ENCODE measurements around the gene TIMP3. TPM values are rescaled to one million over a fixed set of nuclear protein-coding genes. Genes with fewer than 3 reads are reported as not detected.

The TIMP3 gene
- total RNA-seq, 2 donors from 2014 or later = 6.3 to 17.1 TPM

GRCh38 chr22:32853662-32854061 lies 52.2 kb downstream of the TIMP3 start:
- peaks cover 28% of the 10 kb centered on the region for H3K36me3 Mint-ChIP-seq (ENCODE audit: low read depth)
- H3K4me1 Mint-ChIP-seq = no peaks in the 10 kb centered on the region
- no peak overlapping the region for H3K27ac Mint-ChIP-seq
- H3K4me3 Mint-ChIP-seq = no peak overlapping the region
- Histone ChIP-seq H3K27me3 (ENCODE audit: control insufficient read depth, insufficient read depth, low read length, poor library complexity, severe bottlenecking) (no peaks in the 10 kb centered on the region), H3K9ac (ENCODE audit: extremely low read depth, low read length, poor library complexity, severe bottlenecking) (no peak overlapping the region), H3K27ac (ENCODE audit: low read depth, low read length) (no peak overlapping the region), H3K9me3 (ENCODE audit: control insufficient read depth, low read length) (no peaks in the 10 kb centered on the region), H3K4me1 (ENCODE audit: control insufficient read depth, insufficient read depth, low read length) (no peaks in the 10 kb centered on the region), H3K36me3 (ENCODE audit: control insufficient read depth, insufficient read depth, low read length) (peaks cover 59% of the 10 kb centered on the region), H3K4me3 (ENCODE audit: low read length) (no peak overlapping the region)
- WGBS, 2 experiments (ENCODE audit: insufficient coverage in 1 of 2, insufficient read length in 1 of 2) = 93 to 100% methylated on average over 1 of the region's 2 CpGs
- no peaks in the 10 kb centered on the region for H3K27me3 Mint-ChIP-seq (ENCODE audit: insufficient read depth)
- no peak for DNase-seq
- H3K9me3 Mint-ChIP-seq = no peaks in the 10 kb centered on the region
- no peak for TF ChIP-seq CTCF (conservative IDR thresholded peaks at IDR 0.05)

DNA sequence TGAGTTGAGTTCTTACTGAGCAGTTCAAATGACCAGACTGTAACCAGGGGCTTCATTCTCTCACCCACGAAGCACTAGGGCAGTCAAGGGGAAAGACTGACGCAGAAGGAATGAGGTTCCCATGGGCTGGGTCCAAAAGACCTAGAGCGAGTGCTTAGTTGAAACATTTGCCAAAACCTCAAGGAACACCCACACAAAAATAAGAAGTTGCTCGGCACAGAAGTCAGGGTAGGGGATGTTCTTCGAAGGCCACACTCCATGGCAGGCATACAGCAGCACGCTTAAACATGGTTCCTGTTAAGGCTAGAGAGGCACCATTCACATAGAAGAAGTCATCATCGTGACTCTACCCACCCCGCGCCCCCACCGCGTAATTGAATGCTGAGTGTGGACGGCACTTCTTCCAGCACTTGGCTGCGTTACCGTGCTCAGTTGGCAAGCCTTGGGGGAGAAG lies 52.9 kb downstream of the TIMP3 start:
- Histone ChIP-seq H3K4me3 (ENCODE audit: low read length) (no peak overlapping the region), H3K36me3 (ENCODE audit: control insufficient read depth, insufficient read depth, low read length) (peaks cover 62% of the 10 kb centered on the region), H3K27me3 (ENCODE audit: control insufficient read depth, insufficient read depth, low read length, poor library complexity, severe bottlenecking) (no peaks in the 10 kb centered on the region), H3K4me1 (ENCODE audit: control insufficient read depth, insufficient read depth, low read length) (no peaks in the 10 kb centered on the region), H3K9ac (ENCODE audit: extremely low read depth, low read length, poor library complexity, severe bottlenecking) (no peak overlapping the region), H3K9me3 (ENCODE audit: control insufficient read depth, low read length) (no peaks in the 10 kb centered on the region), H3K27ac (ENCODE audit: low read depth, low read length) (no peak overlapping the region)
- Mint-ChIP-seq H3K36me3 (ENCODE audit: low read depth) (peaks cover 24% of the 10 kb centered on the region), H3K4me1 (no peaks in the 10 kb centered on the region), H3K9me3 (no peaks in the 10 kb centered on the region), H3K27ac (no peak overlapping the region), H3K4me3 (no peak overlapping the region), H3K27me3 (ENCODE audit: insufficient read depth) (no peaks in the 10 kb centered on the region)
- DNase-seq = no peak
- no peak for TF ChIP-seq CTCF (conservative IDR thresholded peaks at IDR 0.05)
- 96 to 98% methylated on average over 12 to 14 of the region's 14 CpGs for WGBS, 2 experiments (ENCODE audit: insufficient coverage in 1 of 2, insufficient read length in 1 of 2)

- no peaks in the 10 kb centered on the region for H3K27me3 Mint-ChIP-seq (ENCODE audit: insufficient read depth)
- Histone ChIP-seq H3K9me3 (ENCODE audit: control insufficient read depth, low read length) (no peaks in the 10 kb centered on the region), H3K27ac (ENCODE audit: low read depth, low read length) (no peak overlapping the region), H3K27me3 (ENCODE audit: control insufficient read depth, insufficient read depth, low read length, poor library complexity, severe bottlenecking) (no peaks in the 10 kb centered on the region), H3K4me1 (ENCODE audit: control insufficient read depth, insufficient read depth, low read length) (no peaks in the 10 kb centered on the region), H3K36me3 (ENCODE audit: control insufficient read depth, insufficient read depth, low read length) (peaks cover 68% of the 10 kb centered on the region), H3K9ac (ENCODE audit: extremely low read depth, low read length, poor library complexity, severe bottlenecking) (no peak overlapping the region), H3K4me3 (ENCODE audit: low read length) (no peak overlapping the region)
- no peaks in the 10 kb centered on the region for H3K4me1 Mint-ChIP-seq
- no peak overlapping the region for H3K27ac Mint-ChIP-seq
- WGBS, 2 experiments (ENCODE audit: insufficient coverage in 1 of 2, insufficient read length in 1 of 2) = 94 to 99% methylated on average over 7 to 8 of the region's 8 CpGs
- TF ChIP-seq CTCF (conservative IDR thresholded peaks at IDR 0.05) = no peak
- no peak for DNase-seq
- peaks cover 30% of the 10 kb centered on the region for H3K36me3 Mint-ChIP-seq (ENCODE audit: low read depth)
- no peak overlapping the region for H3K4me3 Mint-ChIP-seq
- H3K9me3 Mint-ChIP-seq = no peaks in the 10 kb centered on the region
Measured at GRCh38 chr22:32855045-32855756, 53.7 kb downstream of the TIMP3 start.
